Measurements from ENCODE around the gene NLN. TPM values are rescaled to one million over a fixed set of nuclear protein-coding genes. Genes with fewer than 3 reads are reported as not detected.
"Not testable (repeated sequence)": the region's sequence is repeated elsewhere in the genome, so short reads cannot be mapped to it uniquely, and the experiment has no call there.

The NLN gene
- total RNA-seq, 1 donor from 2014 or later: 10.9 TPM

GRCh38 chr5:65769539-65769938, 47.5 kb downstream of the NLN start:
- intact Hi-C loops (cut with micrococcal nuclease): no loop called here

GRCh38 chr5:65771266-65771665, 49.3 kb downstream of the NLN start:
- intact Hi-C loops (cut with micrococcal nuclease): no loop called here

- intact Hi-C loops (cut with micrococcal nuclease): not testable (repeated sequence)
Observed at GRCh38 chr5:65772963-65773362, 51.0 kb downstream of the NLN start.

- intact Hi-C loops (cut with micrococcal nuclease): loop anchor here (2.0 kb wide), 1 partner anchor 14 kb away; no protein-coding TSS in a partner anchor
Observed at GRCh38 chr5:65774346-65774745, 52.3 kb downstream of the NLN start.

- intact Hi-C loops (cut with micrococcal nuclease): loop anchor here (2.0 kb wide), 1 partner anchor 15 kb away; no protein-coding TSS in a partner anchor
Observed at GRCh38 chr5:65775476-65775875, 53.5 kb downstream of the NLN start.

GRCh38 chr5:65776441-65777141, 54.6 kb downstream of the NLN start:
- intact Hi-C loops (cut with micrococcal nuclease): no loop called here

GRCh38 chr5:65778126-65778525, 56.1 kb downstream of the NLN start:
- intact Hi-C loops (cut with micrococcal nuclease): no loop called here

GRCh38 chr5:65779643-65780042, 57.6 kb downstream of the NLN start:
- intact Hi-C loops (cut with micrococcal nuclease): no loop called here

- intact Hi-C loops (cut with micrococcal nuclease): not testable (repeated sequence)
Observed at GRCh38 chr5:65788296-65788695, 66.3 kb downstream of the NLN start.

- intact Hi-C loops (cut with micrococcal nuclease): no loop called here
Observed at GRCh38 chr5:65790371-65791163, 68.6 kb downstream of the NLN start.

- intact Hi-C loops (cut with micrococcal nuclease): no loop called here
Observed at GRCh38 chr5:65791712-65792673, 70.0 kb downstream of the NLN start.

- intact Hi-C loops (cut with micrococcal nuclease): no loop called here
Observed at GRCh38 chr5:65796269-65796668, 74.3 kb downstream of the NLN start.

- intact Hi-C loops (cut with micrococcal nuclease): no loop called here
Observed at GRCh38 chr5:65796751-65797316, 74.8 kb downstream of the NLN start.

- intact Hi-C loops (cut with micrococcal nuclease): no loop called here
Observed at GRCh38 chr5:65797481-65797880, 75.5 kb downstream of the NLN start.

GRCh38 chr5:65799857-65800256, 77.9 kb downstream of the NLN start:
- intact Hi-C loops (cut with micrococcal nuclease): loop anchor here (10.0 kb wide), 2 partner anchors 125 to 345 kb away; partner anchors contain the start of genes ERBIN and SREK1

- intact Hi-C loops (cut with micrococcal nuclease): loop anchor here (10.0 kb wide), 2 partner anchors 124 to 344 kb away; partner anchors contain the start of genes ERBIN and SREK1
Observed at GRCh38 chr5:65800775-65801174, 78.8 kb downstream of the NLN start.

- intact Hi-C loops (cut with micrococcal nuclease): loop anchor here (10.0 kb wide), 2 partner anchors 123 to 343 kb away; partner anchors contain the start of genes ERBIN and SREK1
Observed at GRCh38 chr5:65801352-65801783, 79.4 kb downstream of the NLN start.

- intact Hi-C loops (cut with micrococcal nuclease): loop anchor here (10.0 kb wide), 2 partner anchors 123 to 343 kb away; partner anchors contain the start of genes ERBIN and SREK1
Observed at GRCh38 chr5:65802080-65802479, 80.1 kb downstream of the NLN start.

GRCh38 chr5:65802820-65803219, 80.8 kb downstream of the NLN start:
- intact Hi-C loops (cut with micrococcal nuclease): loop anchor here (10.0 kb wide), 2 partner anchors 122 to 342 kb away; partner anchors contain the start of genes ERBIN and SREK1

- intact Hi-C loops (cut with micrococcal nuclease): loop anchor here (1.0 to 10.0 kb wide), 3 partner anchors 8 to 341 kb away; partner anchors contain the start of genes ERBIN and SREK1
Observed at GRCh38 chr5:65803699-65804391, 81.8 kb downstream of the NLN start.

Measured in T-helper 2 cell treated with Interferon-gamma antibody and Interleukin-4, amounts not matched to agents 100 ng/mL and 5 ng/mL, for 36 hours (primary cell).